HepG2 (cell line): ENCODE measurements around the gene MBL2. TPM values are rescaled to one million over a fixed set of nuclear protein-coding genes. Genes with fewer than 3 reads are reported as not detected.

Experiments used
- DMAP1 ChIP-seq: IDR thresholded peaks from 2 replicates; pipeline ENCODE4 v1.6.1; 2016
- FOXA3 ChIP-seq: IDR thresholded peaks from 2 replicates; pipeline ENCODE4 v1.6.1; 2016; ENCODE audit warnings: missing genetic modification reagents, missing compliant biosample characterization
- RARA ChIP-seq: IDR thresholded peaks from 2 replicates; pipeline ENCODE4 v1.6.1; 2016; ENCODE audit warnings: missing genetic modification reagents, missing compliant biosample characterization
- SAP130 ChIP-seq: IDR thresholded peaks from 2 replicates; pipeline ENCODE4 v1.6.1; 2016; ENCODE audit warnings: low read depth
- TFDP1 ChIP-seq: IDR thresholded peaks from 2 replicates; pipeline ENCODE4 v1.6.1; 2016; ENCODE audit warnings: missing compliant biosample characterization, missing genetic modification reagents, borderline replicate concordance
- ZKSCAN1 ChIP-seq: fragments of 150-350 bp; IDR thresholded peaks from 2 replicates; pipeline ENCODE4 v1.6.1; 2014; ENCODE audit warnings: low read length
- ZNF614 ChIP-seq: IDR thresholded peaks from 2 replicates; pipeline ENCODE4 v1.6.1; 2018; ENCODE audit warnings: missing biosample characterization, missing genetic modification reagents, inconsistent platforms, borderline replicate concordance
- polyA plus RNA-seq, 8 experiments: library from polyadenylated mRNA; depleted of rRNA in 3 of 8; stranded (reverse) in 7 of 8; unstranded in 1 of 8; fragments of >200 nt; fragmentation: Illumina TruSeq in 4 of 8; extraction: Trizol in 4 of 8; gene quantifications; 2 replicates each; pipeline versions ENCODE4 v1.2.1 to v1.2.3, GENCODE V29; 2011 to 2016; ENCODE audit warnings: low read depth in 4 of 8, missing spikeins in 1 of 8, mixed read lengths in 1 of 8; ENCODE audit not compliant: insufficient read depth in 1 of 8
- total RNA-seq, 5 experiments: library from RNA; depleted of rRNA; stranded (reverse); fragments of >200 nt; fragmentation: Illumina TruSeq; extraction: Trizol; gene quantifications; 2 replicates each; pipeline ENCODE4 v1.2.3, GENCODE V29; 2016; ENCODE audit warnings: low read depth in 1 of 5
- TF ChIP-seq, protein P1 (sequence below): sonication (generic); formaldehyde crosslinking; IDR thresholded peaks from 2 replicates; pipeline ENCODE4 v1.4.0; 2020; ENCODE audit warnings: missing genetic modification reagents, borderline replicate concordance

MBL2 gene
- total and polyA plus RNA-seq, 2 of the 13 experiments (the other 11 are each of a cell fraction or from before 2014, with no cell fraction given), result 9.6 to 16.2 TPM

DNA sequence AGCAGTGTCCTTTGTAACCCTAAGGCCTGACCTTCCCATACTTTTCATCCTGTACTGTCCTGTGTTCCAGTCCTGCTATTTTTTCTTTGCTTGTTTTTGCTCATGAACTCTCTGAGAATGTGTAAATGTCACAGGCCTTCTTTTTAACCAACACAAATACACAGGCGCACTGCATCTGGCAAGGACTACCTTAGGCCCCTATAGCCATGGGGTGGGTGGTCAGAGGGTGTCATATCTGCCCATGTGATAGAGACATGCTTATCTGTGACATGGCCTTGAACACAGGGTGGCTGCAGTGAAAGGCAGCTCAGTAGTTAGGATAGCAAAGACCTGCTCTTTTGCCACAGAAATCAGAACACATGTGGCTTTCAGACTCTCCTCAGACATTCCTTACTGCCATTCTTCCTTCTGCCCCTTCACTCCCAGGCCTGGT is 3.9 kb upstream of the MBL2 start (continued):
- TF ChIP-seq, protein P1, sequence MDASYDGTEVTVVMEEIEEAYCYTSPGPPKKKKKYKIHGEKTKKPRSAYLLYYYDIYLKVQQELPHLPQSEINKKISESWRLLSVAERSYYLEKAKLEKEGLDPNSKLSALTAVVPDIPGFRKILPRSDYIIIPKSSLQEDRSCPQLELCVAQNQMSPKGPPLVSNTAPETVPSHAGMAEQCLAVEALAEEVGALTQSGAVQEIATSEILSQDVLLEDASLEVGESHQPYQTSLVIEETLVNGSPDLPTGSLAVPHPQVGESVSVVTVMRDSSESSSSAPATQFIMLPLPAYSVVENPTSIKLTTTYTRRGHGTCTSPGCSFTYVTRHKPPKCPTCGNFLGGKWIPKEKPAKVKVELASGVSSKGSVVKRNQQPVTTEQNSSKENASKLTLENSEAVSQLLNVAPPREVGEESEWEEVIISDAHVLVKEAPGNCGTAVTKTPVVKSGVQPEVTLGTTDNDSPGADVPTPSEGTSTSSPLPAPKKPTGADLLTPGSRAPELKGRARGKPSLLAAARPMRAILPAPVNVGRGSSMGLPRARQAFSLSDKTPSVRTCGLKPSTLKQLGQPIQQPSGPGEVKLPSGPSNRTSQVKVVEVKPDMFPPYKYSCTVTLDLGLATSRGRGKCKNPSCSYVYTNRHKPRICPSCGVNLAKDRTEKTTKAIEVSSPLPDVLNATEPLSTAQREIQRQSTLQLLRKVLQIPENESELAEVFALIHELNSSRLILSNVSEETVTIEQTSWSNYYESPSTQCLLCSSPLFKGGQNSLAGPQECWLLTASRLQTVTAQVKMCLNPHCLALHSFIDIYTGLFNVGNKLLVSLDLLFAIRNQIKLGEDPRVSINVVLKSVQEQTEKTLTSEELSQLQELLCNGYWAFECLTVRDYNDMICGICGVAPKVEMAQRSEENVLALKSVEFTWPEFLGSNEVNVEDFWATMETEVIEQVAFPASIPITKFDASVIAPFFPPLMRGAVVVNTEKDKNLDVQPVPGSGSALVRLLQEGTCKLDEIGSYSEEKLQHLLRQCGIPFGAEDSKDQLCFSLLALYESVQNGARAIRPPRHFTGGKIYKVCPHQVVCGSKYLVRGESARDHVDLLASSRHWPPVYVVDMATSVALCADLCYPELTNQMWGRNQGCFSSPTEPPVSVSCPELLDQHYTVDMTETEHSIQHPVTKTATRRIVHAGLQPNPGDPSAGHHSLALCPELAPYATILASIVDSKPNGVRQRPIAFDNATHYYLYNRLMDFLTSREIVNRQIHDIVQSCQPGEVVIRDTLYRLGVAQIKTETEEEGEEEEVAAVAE (CRISPR knock-in tag), result peak; percentile 50; the same call in 1 of the 2 replicates
- peak; percentile 44; the same call in 1 of the 2 replicates for TF ChIP-seq DMAP1 (CRISPR knock-in tag)
- TF ChIP-seq ZNF614 (CRISPR knock-in tag), result peak; percentile 65; the same call in 1 of the 2 replicates
- peak; percentile 57 for TF ChIP-seq FOXA3 (CRISPR knock-in tag)
- peak; percentile 62; the same call in 1 of the 2 replicates for TF ChIP-seq SAP130 (CRISPR knock-in tag)
- TF ChIP-seq ZKSCAN1, result no peak
- TF ChIP-seq RARA (CRISPR knock-in tag), result peak; percentile 89
- peak; percentile 40; the same call in 1 of the 2 replicates for TF ChIP-seq TFDP1 (CRISPR knock-in tag)
